Testis (tissue), 3 donors: ENCODE measurements around the gene ALDH1A2. TPM values are rescaled to one million over a fixed set of nuclear protein-coding genes. Genes with fewer than 3 reads are reported as not detected.

ENCODE experiments used
- DNase-seq: peaks from one replicate; pipeline ENCODE4 v3.0.0-alpha.2; 2019
- H3K27ac ChIP-seq, 2 donors: fragments of 200-600 bp; sonication (generic); one replicate each; pipeline ENCODE4 v1.5.1; 2019
- H3K27me3 ChIP-seq: fragments of 200-600 bp; sonication (generic); one replicate; pipeline ENCODE4 v1.5.1; 2019
- H3K36me3 ChIP-seq: fragments of 200-600 bp; sonication (generic); one replicate; pipeline ENCODE4 v1.5.1; 2017; ENCODE audit warnings: low read depth; ENCODE audit errors: missing control alignments
- H3K4me1 ChIP-seq: fragments of 200-600 bp; sonication (generic); one replicate; pipeline ENCODE4 v1.5.1; 2019
- H3K4me3 ChIP-seq, 2 donors: fragments of 200-600 bp; sonication (generic); one replicate each; pipeline ENCODE4 v1.5.1; 2017 to 2019
- H3K9me3 ChIP-seq: fragments of 200-600 bp; sonication (generic); one replicate; pipeline ENCODE4 v1.5.1; 2017
- CTCF ChIP-seq, 3 experiments: fragments of 450-650 bp in 2 of 3; fragments of 200-600 bp in 1 of 3; sonication (generic) in 1 of 3; IDR thresholded peaks; one replicate each; pipeline ENCODE4 v1.5.1; 2016 to 2019; ENCODE audit warnings: antibody characterized with exemption in 3 of 3, mild to moderate bottlenecking in 2 of 3, moderate library complexity in 1 of 3
- POLR2A ChIP-seq: fragments of 450-650 bp; IDR thresholded peaks from one replicate; pipeline ENCODE4 v1.6.1; 2017; ENCODE audit warnings: antibody characterized with exemption, mild to moderate bottlenecking, moderate library complexity
- WGBS, 2 donors: methylation state at CpG; one replicate each; pipeline ENCODE4 v1.1.5; 2018; 5-methylcytosine and 5-hydroxymethylcytosine counted together
- intact Hi-C: fragments of 100-400 bp; cut with DNase I; formaldehyde crosslinking; loops from one replicate; pipeline ENCODE4 v1.15.1; 2023; ENCODE audit warnings: low total_unique reads
- polyA plus RNA-seq: library from polyadenylated mRNA; stranded (reverse); fragments of 350-450 nt; fragmentation: Illumina TruSeq; extraction: RNeasy Lipid Tissue Mini Kit (QIAGEN cat#74804); gene quantifications from one replicate; pipeline ENCODE4 v1.2.3, GENCODE V29; 2014; ENCODE audit warnings: low read depth, low replicate concordance; ENCODE audit not compliant: insufficient read depth
- total RNA-seq, 2 donors: library from RNA; depleted of rRNA; stranded (reverse); fragments of >200 nt; gene quantifications; one replicate each; pipeline ENCODE4 v1.2.3, GENCODE V29; 2016

The ALDH1A2 gene
- total and polyA plus RNA-seq, 3 donors from 2014 or later = 71.2 to 210 (median 91.2) TPM

DNA sequence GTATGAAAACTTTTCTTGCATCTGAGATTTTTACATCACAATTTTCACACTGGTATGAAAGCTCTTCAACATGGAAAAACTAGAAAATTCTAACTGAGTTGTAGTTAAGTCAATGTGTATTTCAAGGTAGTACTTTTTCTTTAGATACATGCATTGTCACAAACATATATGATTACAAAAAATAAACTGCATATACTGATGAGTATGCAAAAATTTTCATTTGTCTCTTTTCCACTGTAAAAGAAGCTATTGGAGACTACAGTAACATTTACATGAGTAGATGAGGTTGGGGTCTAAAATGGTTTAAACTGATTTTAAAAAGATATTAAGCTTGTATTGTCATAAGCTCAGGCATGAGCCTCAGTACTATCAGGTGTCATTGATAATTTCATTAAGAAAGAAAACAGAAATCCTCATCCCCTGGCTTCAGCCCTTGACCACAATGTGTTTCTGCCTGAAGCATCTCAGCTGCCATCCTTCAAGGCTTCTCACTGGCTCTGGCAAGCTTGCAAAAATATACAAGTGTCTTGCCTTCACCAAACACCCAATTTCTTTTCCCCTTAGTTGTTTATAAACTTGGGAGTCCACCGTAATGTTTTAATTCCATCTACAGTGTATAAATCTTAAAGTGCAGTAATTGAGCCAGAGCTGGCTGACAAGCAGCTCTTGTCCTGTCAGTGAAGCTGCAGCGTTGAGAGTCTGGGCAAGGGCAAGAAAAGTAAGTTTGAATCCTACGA lies 71.9 kb downstream of the ALDH1A2 start:
- Histone ChIP-seq H3K4me1 (no peaks in the 10 kb centered on the region), H3K9me3 (no peaks in the 10 kb centered on the region), H3K36me3 (no peaks in the 10 kb centered on the region), H3K27me3 (no peaks in the 10 kb centered on the region), H3K4me3 (no peak overlapping the region), H3K27ac (no peak overlapping the region)
- TF ChIP-seq POLR2A (no peak), CTCF (IDR thresholded peaks at IDR 0.05) (no peak)
- DNase-seq = no peak
- intact Hi-C loops = no loop called here
- WGBS, 2 donors = 68 to 81% methylated on average over 3 of the region's 3 CpGs

- TF ChIP-seq CTCF (IDR thresholded peaks at IDR 0.05) = no peak
- TF ChIP-seq POLR2A = no peak
- no peak for DNase-seq
- intact Hi-C loops = no loop called here
- Histone ChIP-seq H3K36me3 (no peaks in the 10 kb centered on the region), H3K27me3 (no peaks in the 10 kb centered on the region), H3K27ac (no peak overlapping the region), H3K4me1 (no peaks in the 10 kb centered on the region), H3K9me3 (no peaks in the 10 kb centered on the region), H3K4me3 (no peak overlapping the region)
- WGBS, 2 donors = 51 to 72% methylated on average over 6 of the region's 6 CpGs
These were observed 72.7 kb downstream of the ALDH1A2 start for GRCh38 chr15:57992761-57993355.

- no peak overlapping the region for H3K27ac ChIP-seq
- no peaks in the 10 kb centered on the region for H3K4me1 ChIP-seq
- H3K36me3 ChIP-seq = no peaks in the 10 kb centered on the region
- no peak for TF ChIP-seq CTCF (IDR thresholded peaks at IDR 0.05)
- TF ChIP-seq POLR2A = no peak
- WGBS, 2 donors = 64 to 83% methylated on average over 3 of the region's 3 CpGs
- H3K9me3 ChIP-seq = no peaks in the 10 kb centered on the region
- H3K4me3 ChIP-seq = no peak overlapping the region
- DNase-seq = no peak
- H3K27me3 ChIP-seq = no peaks in the 10 kb centered on the region
- intact Hi-C loops = no loop called here
These were observed 92.0 kb downstream of the ALDH1A2 start for GRCh38 chr15:57973534-57973933.

GRCh38 chr15:57972864-57973263 lies 92.6 kb downstream of the ALDH1A2 start:
- 68 to 70% methylated on average over 2 of the region's 2 CpGs for WGBS, 2 donors

More at GRCh38 chr15:57972864-57973263, 92.6 kb downstream of the ALDH1A2 start:
- H3K4me3 ChIP-seq = no peak overlapping the region
- H3K27me3 ChIP-seq = no peaks in the 10 kb centered on the region
- H3K36me3 ChIP-seq = no peaks in the 10 kb centered on the region
- no peak for TF ChIP-seq POLR2A
- no peak for TF ChIP-seq CTCF (IDR thresholded peaks at IDR 0.05)
- no peaks in the 10 kb centered on the region for H3K4me1 ChIP-seq
- H3K9me3 ChIP-seq = no peaks in the 10 kb centered on the region
- intact Hi-C loops = no loop called here
- no peak overlapping the region for H3K27ac ChIP-seq
- no peak for DNase-seq
